Hepatocyte (in vitro differentiated cells): ENCODE measurements around the gene NTF3. TPM values are rescaled to one million over a fixed set of nuclear protein-coding genes. Genes with fewer than 3 reads are reported as not detected.

Source experiments
- DNase-seq: peaks from one replicate; pipeline ENCODE4 v3.0.0-alpha.2; 2016; ENCODE audit warnings: low spot score
- H2AFZ ChIP-seq: fragments of 200-600 bp; sonication (generic); 2 replicates; pipeline ENCODE4 v1.6.0; 2016; ENCODE audit warnings: antibody characterized with exemption, mild to moderate bottlenecking
- H3K27ac ChIP-seq: fragments of 200-600 bp; sonication (generic); 2 replicates; pipeline ENCODE4 v1.5.1; 2016; ENCODE audit warnings: mild to moderate bottlenecking
- H3K27me3 ChIP-seq: fragments of 200-600 bp; sonication (generic); 2 replicates; pipeline ENCODE4 v1.6.1; 2016
- H3K36me3 ChIP-seq: fragments of 200-600 bp; sonication (generic); replicated peaks from 2 replicates; pipeline ENCODE4 v1.5.1; 2016; ENCODE audit warnings: low read depth; ENCODE audit not compliant: insufficient read depth
- H3K4me1 ChIP-seq: fragments of 200-600 bp; sonication (generic); 2 replicates; pipeline ENCODE4 v1.5.1; 2016; ENCODE audit warnings: mild to moderate bottlenecking, moderate library complexity; ENCODE audit not compliant: insufficient read depth
- H3K4me2 ChIP-seq: fragments of 200-600 bp; sonication (generic); 2 replicates; pipeline ENCODE4 v1.6.0; 2016
- H3K4me3 ChIP-seq: fragments of 200-600 bp; sonication (generic); 2 replicates; pipeline ENCODE4 v1.5.1; 2016; ENCODE audit warnings: mild to moderate bottlenecking
- H3K79me2 ChIP-seq: fragments of 200-600 bp; sonication (generic); 2 replicates; pipeline ENCODE4 v1.6.0; 2017; ENCODE audit warnings: mild to moderate bottlenecking
- H3K9me2 ChIP-seq: fragments of 200-600 bp; sonication (generic); replicated peaks from 2 replicates; pipeline ENCODE4 v1.6.0; 2017; ENCODE audit warnings: mild to moderate bottlenecking; ENCODE audit not compliant: insufficient read depth
- H3K9me3 ChIP-seq: fragments of 200-600 bp; sonication (generic); 2 replicates; pipeline ENCODE4 v1.5.1; 2016; ENCODE audit warnings: low read depth, mild to moderate bottlenecking
- H4K20me1 ChIP-seq: fragments of 200-600 bp; sonication (generic); 2 replicates; pipeline ENCODE4 v1.6.0; 2016; ENCODE audit warnings: mild to moderate bottlenecking; ENCODE audit not compliant: insufficient read depth, poor library complexity, severe bottlenecking
- EZH2 ChIP-seq: fragments of 200-600 bp; sonication (generic); IDR thresholded peaks from 2 replicates; pipeline ENCODE4 v1.6.1; 2016; ENCODE audit warnings: antibody characterized with exemption, mild to moderate bottlenecking, borderline replicate concordance
- EZH2phosphoT487 ChIP-seq: fragments of 200-600 bp; sonication (generic); IDR thresholded peaks from one replicate; pipeline ENCODE4 v1.6.1; 2018; ENCODE audit warnings: antibody characterized with exemption, mild to moderate bottlenecking, low read depth, moderate library complexity; ENCODE audit not compliant: unreplicated experiment, severe bottlenecking
- WGBS: methylation state at CpG from one replicate; pipeline ENCODE4 v1.1.6; 2016; ENCODE audit warnings: low lambda C conversion rate; ENCODE audit errors: missing lambda C conversion rate; 5-methylcytosine and 5-hydroxymethylcytosine counted together
- polyA plus RNA-seq: library from polyadenylated mRNA; unstranded; fragments of >200 nt; fragmentation: Nextera tagmentation; extraction: Ambion mirVana; gene quantifications from 2 replicates; pipeline ENCODE4 v1.2.1, GENCODE V29; 2016
- total RNA-seq: library from RNA; depleted of rRNA; stranded (reverse); fragments of >200 nt; gene quantifications from 2 replicates; pipeline ENCODE4 v1.2.3, GENCODE V29; 2014
- TF ChIP-seq, protein P1 (sequence below): fragments of 200-600 bp; sonication (generic); IDR thresholded peaks from 2 replicates; pipeline ENCODE4 v1.5.1; 2016; ENCODE audit warnings: antibody characterized with exemption, mild to moderate bottlenecking; ENCODE audit not compliant: poor library complexity

The NTF3 gene
- total and polyA plus RNA-seq, 2 experiments from 2014 or later = 5.0 to 7.1 TPM

DNA sequence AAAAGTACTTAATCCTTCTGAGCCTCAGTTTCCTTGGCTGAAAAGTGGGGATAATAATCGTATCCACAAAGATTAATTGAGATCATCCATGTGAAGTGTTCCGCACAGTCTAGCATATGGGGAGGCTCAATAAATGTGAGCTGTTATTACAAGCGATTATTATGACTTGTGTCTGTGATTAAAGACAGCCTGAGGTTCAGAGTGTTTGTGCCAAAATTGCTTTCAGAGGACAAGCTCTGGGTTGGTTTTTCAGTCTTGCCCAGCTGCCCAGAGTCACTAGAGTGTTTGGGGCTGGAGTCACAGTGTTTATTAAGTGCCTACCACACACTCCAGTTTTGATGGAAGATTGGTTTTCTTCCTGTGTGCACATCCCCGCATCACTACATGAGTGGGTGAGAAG is 53.5 kb downstream of the NTF3 start:
- Histone ChIP-seq H3K79me2 (peaks cover 23% of the 10 kb centered on the region), H3K4me2 (no peak overlapping the region), H2AFZ (no peak overlapping the region), H4K20me1 (no peaks in the 10 kb centered on the region), H3K27ac (no peak overlapping the region), H3K4me1 (peaks cover 19% of the 10 kb centered on the region), H3K9me3 (no peaks in the 10 kb centered on the region), H3K4me3 (no peak overlapping the region), H3K27me3 (no peaks in the 10 kb centered on the region), H3K36me3 (no peaks in the 10 kb centered on the region), H3K9me2 (no peaks in the 10 kb centered on the region)
- DNase-seq = no peak
- TF ChIP-seq EZH2 (no peak), EZH2phosphoT487 (no peak)
- TF ChIP-seq, protein P1, sequence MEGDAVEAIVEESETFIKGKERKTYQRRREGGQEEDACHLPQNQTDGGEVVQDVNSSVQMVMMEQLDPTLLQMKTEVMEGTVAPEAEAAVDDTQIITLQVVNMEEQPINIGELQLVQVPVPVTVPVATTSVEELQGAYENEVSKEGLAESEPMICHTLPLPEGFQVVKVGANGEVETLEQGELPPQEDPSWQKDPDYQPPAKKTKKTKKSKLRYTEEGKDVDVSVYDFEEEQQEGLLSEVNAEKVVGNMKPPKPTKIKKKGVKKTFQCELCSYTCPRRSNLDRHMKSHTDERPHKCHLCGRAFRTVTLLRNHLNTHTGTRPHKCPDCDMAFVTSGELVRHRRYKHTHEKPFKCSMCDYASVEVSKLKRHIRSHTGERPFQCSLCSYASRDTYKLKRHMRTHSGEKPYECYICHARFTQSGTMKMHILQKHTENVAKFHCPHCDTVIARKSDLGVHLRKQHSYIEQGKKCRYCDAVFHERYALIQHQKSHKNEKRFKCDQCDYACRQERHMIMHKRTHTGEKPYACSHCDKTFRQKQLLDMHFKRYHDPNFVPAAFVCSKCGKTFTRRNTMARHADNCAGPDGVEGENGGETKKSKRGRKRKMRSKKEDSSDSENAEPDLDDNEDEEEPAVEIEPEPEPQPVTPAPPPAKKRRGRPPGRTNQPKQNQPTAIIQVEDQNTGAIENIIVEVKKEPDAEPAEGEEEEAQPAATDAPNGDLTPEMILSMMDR = no peak
- 48% methylated on average over 4 of the region's 4 CpGs for WGBS

DNA sequence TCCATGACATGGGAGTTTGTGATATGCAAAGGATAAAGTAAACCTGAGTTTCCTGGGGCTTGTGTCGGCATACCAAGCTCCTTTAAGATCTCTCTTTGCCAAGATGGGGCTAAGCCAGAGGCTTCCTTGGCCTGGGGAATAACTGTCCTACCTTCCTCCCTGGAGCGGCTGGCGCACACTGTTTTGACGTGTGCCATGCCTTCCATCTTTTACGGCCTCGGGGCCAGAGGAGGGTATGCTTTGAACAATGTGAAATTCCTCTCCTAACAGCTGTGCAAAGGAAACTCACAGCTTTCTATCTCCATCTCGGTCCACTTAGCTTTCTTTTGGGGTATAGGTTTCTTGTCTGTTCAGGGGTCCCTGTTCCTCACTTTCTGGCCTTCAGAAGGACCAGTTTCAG is 55.2 kb downstream of the NTF3 start:
- Histone ChIP-seq H3K36me3 (no peaks in the 10 kb centered on the region), H4K20me1 (no peaks in the 10 kb centered on the region), H3K9me2 (no peaks in the 10 kb centered on the region), H3K79me2 (peaks cover 23% of the 10 kb centered on the region), H3K27ac (no peak overlapping the region), H3K4me3 (no peak overlapping the region), H3K27me3 (no peaks in the 10 kb centered on the region), H3K4me1 (peaks cover 18% of the 10 kb centered on the region), H3K4me2 (no peak overlapping the region), H3K9me3 (no peaks in the 10 kb centered on the region), H2AFZ (no peak overlapping the region)
- no peak for TF ChIP-seq EZH2
- TF ChIP-seq EZH2phosphoT487 = no peak
- TF ChIP-seq, protein P1 = no peak
- WGBS = 51% methylated on average over 7 of the region's 7 CpGs
- no peak for DNase-seq

DNA sequence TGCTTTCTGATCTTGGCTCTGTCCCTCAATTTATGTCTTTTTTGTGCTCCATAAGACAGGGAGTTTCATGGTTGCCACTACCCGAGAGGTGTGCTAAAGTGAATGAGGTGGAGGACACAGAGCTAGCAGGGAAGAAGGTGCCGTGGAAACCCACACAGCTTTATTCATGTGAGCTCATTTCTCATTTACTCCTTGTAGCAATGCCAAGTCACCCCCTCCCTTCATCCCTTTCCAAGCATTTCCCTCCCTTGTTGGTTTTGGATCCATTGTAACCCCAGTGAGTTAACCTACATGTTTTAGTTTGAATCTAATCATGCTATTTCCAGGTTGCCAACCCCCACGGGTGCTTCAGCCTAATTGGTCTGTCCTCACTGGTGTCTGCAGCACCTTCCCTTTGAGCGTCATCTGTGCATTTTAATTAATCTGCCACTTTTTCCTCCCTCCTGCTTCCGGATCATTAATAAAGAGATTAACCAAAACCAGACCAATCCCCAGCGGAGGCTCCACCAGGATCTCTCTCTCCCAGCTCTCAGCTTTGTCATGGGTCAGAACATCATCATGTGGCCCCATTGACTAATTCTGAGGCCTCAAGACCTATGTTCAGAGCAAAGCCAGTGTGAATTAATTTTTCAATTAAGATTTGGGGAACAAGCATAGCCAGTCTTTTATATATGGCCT is 56.2 kb downstream of the NTF3 start:
- TF ChIP-seq EZH2phosphoT487 (no peak), EZH2 (no peak)
- TF ChIP-seq, protein P1 = no peak
- H3K4me2 ChIP-seq = no peak overlapping the region
- no peak for DNase-seq

More for the DNA sequence above, 56.2 kb downstream of the NTF3 start:
- Histone ChIP-seq H3K36me3 (no peaks in the 10 kb centered on the region), H2AFZ (no peak overlapping the region), H3K4me1 (peaks cover 18% of the 10 kb centered on the region), H3K27me3 (no peaks in the 10 kb centered on the region), H3K79me2 (peaks cover 23% of the 10 kb centered on the region), H3K27ac (no peak overlapping the region), H4K20me1 (no peaks in the 10 kb centered on the region), H3K4me3 (no peak overlapping the region), H3K9me3 (no peaks in the 10 kb centered on the region), H3K9me2 (no peaks in the 10 kb centered on the region)
- 90% methylated on average over 6 of the region's 6 CpGs for WGBS
